OCI-LY3 (cell line): ENCODE results near the gene ZFR2.

Source experiments
- H2AFZ ChIP-seq: fragments of 200-600, 300-600 bp; shearing (Covaris generic); 2 replicates; pipeline ENCODE4 v1.6.0; 2014; ENCODE audit warnings: antibody characterized with exemption, low read depth, low read length
- H3K27ac ChIP-seq: fragments of 200-600, 300-600 bp; sonication (generic); 2 replicates; pipeline ENCODE4 v1.5.1; 2014; ENCODE audit warnings: mild to moderate bottlenecking, low read length, moderate library complexity, mixed read lengths
- H3K27me3 ChIP-seq: fragments of 200-600, 300-600 bp; sonication (generic); 2 replicates; pipeline ENCODE4 v1.6.1; 2014; ENCODE audit warnings: low read depth, low read length, mixed read lengths
- H3K36me3 ChIP-seq: fragments of 200-600, 300-600 bp; sonication (generic); replicated peaks from 2 replicates; pipeline ENCODE3; 2014; ENCODE audit warnings: low read depth, low read length, mixed read lengths
- H3K4me1 ChIP-seq: fragments of 300-600, 200-600 bp; sonication (generic); 2 replicates; pipeline ENCODE4 v1.6.1; 2014; ENCODE audit warnings: low read length, mixed read lengths
- H3K4me2 ChIP-seq: fragments of 200-600, 300-600 bp; sonication (generic); 2 replicates; pipeline ENCODE4 v1.6.1; 2014; ENCODE audit warnings: low read length, mixed read lengths
- H3K4me3 ChIP-seq: fragments of 300-600, 200-600 bp; sonication (generic); 2 replicates; pipeline ENCODE4 v1.5.1; 2014; ENCODE audit warnings: antibody characterized with exemption, mild to moderate bottlenecking, low read length, moderate library complexity
- H3K79me2 ChIP-seq: fragments of 300-600, 200-600 bp; shearing (Covaris generic); 2 replicates; pipeline ENCODE4 v1.6.1; 2014; ENCODE audit warnings: mild to moderate bottlenecking, low read length, mixed read lengths
- H3K9ac ChIP-seq: fragments of 300-600, 200-600 bp; shearing (Covaris generic); 2 replicates; pipeline ENCODE4 v1.6.0; 2014; ENCODE audit warnings: mild to moderate bottlenecking, low read length, moderate library complexity
- H3K9me3 ChIP-seq: fragments of 200-600, 300-600 bp; shearing (Covaris generic); 2 replicates; pipeline ENCODE4 v1.6.1; 2014; ENCODE audit warnings: low read length, mixed read lengths; ENCODE audit not compliant: insufficient read depth
- H4K20me1 ChIP-seq: fragments of 200-600, 300-600 bp; sonication (generic); 2 replicates; pipeline ENCODE4 v1.6.1; 2016; ENCODE audit warnings: low read length, mixed read lengths; ENCODE audit not compliant: insufficient read depth
- CTCF ChIP-seq: fragments of 200-600, 300-600 bp; sonication (generic); IDR thresholded peaks from 2 replicates; pipeline ENCODE4 v1.5.1; 2014; ENCODE audit warnings: antibody characterized with exemption, low read length, low read depth
- EZH2phosphoT487 ChIP-seq: fragments of 200-600 bp; shearing (Covaris generic); IDR thresholded peaks from 2 replicates; pipeline ENCODE4 v1.6.1; 2018; ENCODE audit warnings: antibody characterized with exemption, mixed run types, low read depth

Gene ZFR2

GRCh38 chr19:3860499-3860898 lies 8.3 kb downstream of the ZFR2 start:
- no peaks in the 10 kb centered on the region for H3K36me3 ChIP-seq
- H3K27ac ChIP-seq: no peak overlapping the region
- TF ChIP-seq CTCF (no peak), EZH2phosphoT487 (no peak)

GRCh38 chr19:3857449-3858003 lies 11.3 kb downstream of the ZFR2 start:
- TF ChIP-seq EZH2phosphoT487 (no peak), CTCF (no peak)

More at GRCh38 chr19:3860499-3860898, 8.3 kb downstream of the ZFR2 start:
- no peak overlapping the region for H3K4me2 ChIP-seq
- H3K9ac ChIP-seq: no peak overlapping the region
- H3K4me1 ChIP-seq: no peaks in the 10 kb centered on the region
- H3K79me2 ChIP-seq: no peaks in the 10 kb centered on the region
- no peak overlapping the region for H3K4me3 ChIP-seq
- no peaks in the 10 kb centered on the region for H3K9me3 ChIP-seq
- H3K27me3 ChIP-seq: no peaks in the 10 kb centered on the region
- no peaks in the 10 kb centered on the region for H4K20me1 ChIP-seq
- no peak overlapping the region for H2AFZ ChIP-seq

GRCh38 chr19:3855320-3855719 lies 13.5 kb downstream of the ZFR2 start:
- Histone ChIP-seq H3K27me3 (no peaks in the 10 kb centered on the region), H2AFZ (no peak overlapping the region), H3K9me3 (0 out of 2 replicates have a peak, but pooled peaks cover 3% of the 10 kb centered on the region), H3K27ac (no peak overlapping the region), H3K9ac (no peak overlapping the region), H3K36me3 (no peaks in the 10 kb centered on the region), H4K20me1 (no peaks in the 10 kb centered on the region), H3K4me1 (no peaks in the 10 kb centered on the region), H3K4me3 (no peak overlapping the region), H3K4me2 (no peak overlapping the region), H3K79me2 (no peaks in the 10 kb centered on the region)
- TF ChIP-seq CTCF (no peak), EZH2phosphoT487 (no peak)

More at GRCh38 chr19:3857449-3858003, 11.3 kb downstream of the ZFR2 start:
- Histone ChIP-seq H3K4me1 (no peaks in the 10 kb centered on the region), H3K4me2 (no peak overlapping the region), H3K27ac (no peak overlapping the region), H3K79me2 (no peaks in the 10 kb centered on the region), H3K27me3 (no peaks in the 10 kb centered on the region), H3K4me3 (no peak overlapping the region), H3K9ac (no peak overlapping the region), H2AFZ (no peak overlapping the region), H3K36me3 (no peaks in the 10 kb centered on the region), H3K9me3 (no peaks in the 10 kb centered on the region), H4K20me1 (no peaks in the 10 kb centered on the region)

- Histone ChIP-seq H3K4me1 (no peaks in the 10 kb centered on the region), H3K9me3 (0 out of 2 replicates have a peak, but pooled peaks cover 3% of the 10 kb centered on the region), H3K36me3 (no peaks in the 10 kb centered on the region), H3K79me2 (no peaks in the 10 kb centered on the region), H3K4me2 (no peak overlapping the region), H2AFZ (no peak overlapping the region), H4K20me1 (no peaks in the 10 kb centered on the region), H3K27me3 (no peaks in the 10 kb centered on the region), H3K4me3 (no peak overlapping the region), H3K27ac (no peak overlapping the region), H3K9ac (no peak overlapping the region)
- TF ChIP-seq EZH2phosphoT487: no peak
- no peak for TF ChIP-seq CTCF
Measured at GRCh38 chr19:3852614-3853254, 16.1 kb downstream of the ZFR2 start.
